H1 (cell line): Measurements from ENCODE around the gene PRPF6.

Source experiments
- CTCF ChIP-seq, 3 experiments: IDR thresholded peaks; 1 replicate in 2 of 3; 2 replicates in 1 of 3; pipeline versions ENCODE4 v1.5.1 to v1.6.1; 2011; ENCODE audit warnings: low read length in 3 of 3, mild to moderate bottlenecking in 3 of 3, inconsistent platforms in 2 of 3, low read depth in 1 of 3, moderate library complexity in 1 of 3; ENCODE audit not compliant: insufficient read depth in 1 of 3; ENCODE audit errors: control extremely low read depth in 1 of 3
- EZH2 ChIP-seq: fragments of 200-600 bp; sonication (generic); IDR thresholded peaks from 2 replicates; pipeline ENCODE4 v1.7.1; 2012; ENCODE audit warnings: low read depth, mild to moderate bottlenecking, moderate library complexity, low read length, inconsistent platforms; ENCODE audit not compliant: severe bottlenecking
- GABPA ChIP-seq: IDR thresholded peaks from 2 replicates; pipeline ENCODE4 v1.6.1; 2011; ENCODE audit warnings: mild to moderate bottlenecking, low read length, moderate library complexity, borderline replicate concordance; ENCODE audit not compliant: insufficient read depth
- JUND ChIP-seq: IDR thresholded peaks from 2 replicates; pipeline ENCODE4 v1.6.1; 2011; ENCODE audit warnings: mild to moderate bottlenecking, improper control_type of control experiment, low read length
- POLR2AphosphoS5 ChIP-seq: IDR thresholded peaks from 2 replicates; pipeline ENCODE4 v1.6.1; 2011; ENCODE audit warnings: low read depth, low read length
- RAD21 ChIP-seq, 2 experiments: IDR thresholded peaks in 1 of 2; conservative IDR thresholded peaks in 1 of 2; 2 replicates each; pipeline ENCODE4 v1.6.1; 2011; ENCODE audit warnings: low read depth in 2 of 2, low read length in 2 of 2, improper control_type of control experiment in 1 of 2, inconsistent platforms in 1 of 2, mild to moderate bottlenecking in 1 of 2, moderate library complexity in 1 of 2
- RFX5 ChIP-seq: IDR thresholded peaks from 2 replicates; pipeline ENCODE4 v1.6.1; 2011; ENCODE audit warnings: low read depth, low read length, improper control_type of control experiment, borderline replicate concordance
- SAP30 ChIP-seq: fragments of 300-600 bp; sonication (generic); IDR thresholded peaks from 2 replicates; pipeline ENCODE4 v1.7.1; 2012; ENCODE audit warnings: low read length, moderate library complexity, mild to moderate bottlenecking, inconsistent platforms; ENCODE audit not compliant: insufficient read depth, insufficient replicate concordance
- SUZ12 ChIP-seq: fragments of 200-600 bp; sonication (generic); IDR thresholded peaks from 2 replicates; pipeline ENCODE4 v1.6.1; 2012; ENCODE audit warnings: mild to moderate bottlenecking, inconsistent platforms, low read length, moderate library complexity, mixed read lengths
- TAF1 ChIP-seq: IDR thresholded peaks from 2 replicates; pipeline ENCODE4 v1.6.1; 2011; ENCODE audit warnings: mild to moderate bottlenecking, low read depth, low read length
- USF2 ChIP-seq: IDR thresholded peaks from 2 replicates; pipeline ENCODE4 v1.6.1; 2011; ENCODE audit warnings: low read length, improper control_type of control experiment
- YY1 ChIP-seq: IDR thresholded peaks from 2 replicates; pipeline ENCODE4 v1.6.1; 2011; ENCODE audit warnings: low read depth, mild to moderate bottlenecking, low read length

DNA sequence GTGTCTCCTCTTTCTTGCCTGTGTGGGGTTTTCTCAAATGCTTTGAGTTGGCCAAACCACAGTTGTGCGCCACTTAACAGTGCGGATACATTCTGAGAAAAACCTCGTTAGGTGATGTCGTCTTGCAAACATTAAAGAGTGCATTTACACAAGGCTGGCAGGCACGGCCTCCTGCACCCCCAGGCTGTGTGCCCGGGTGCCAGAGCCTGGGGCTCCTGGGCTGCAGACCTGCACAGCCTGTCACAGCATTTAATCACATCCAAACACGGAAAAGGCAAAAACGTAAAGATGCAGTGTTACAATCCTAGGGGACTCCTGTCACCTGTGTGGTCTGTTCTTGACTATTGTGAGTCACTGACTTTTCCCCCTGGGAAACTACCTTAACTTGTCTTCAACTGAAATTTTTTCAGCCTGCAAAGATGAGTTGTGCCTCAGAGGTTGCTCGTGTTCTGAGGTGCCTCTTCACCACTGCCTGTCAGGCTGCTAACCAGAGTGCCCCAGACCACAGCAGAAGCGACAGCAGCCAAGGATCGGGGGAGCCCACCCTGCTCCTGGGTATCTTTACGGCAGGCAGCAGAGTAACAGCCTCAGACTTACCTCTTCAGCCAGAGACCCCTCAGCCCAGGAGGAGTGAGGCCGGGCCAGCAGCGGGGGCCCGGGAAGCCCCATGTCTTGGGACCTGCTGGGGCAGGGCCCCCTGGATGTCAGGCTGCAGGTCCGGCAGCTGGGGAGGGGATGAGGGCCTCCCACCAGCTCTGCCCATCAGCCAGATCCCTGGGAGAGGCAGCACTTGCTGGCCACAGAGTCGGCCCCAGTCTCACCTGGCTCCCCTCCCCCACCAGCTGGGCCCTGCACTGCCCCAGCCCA lies 54.4 kb downstream of the PRPF6 start:
- TF ChIP-seq SAP30, result no peak
- TF ChIP-seq CTCF (IDR thresholded peaks at IDR 0.05; ENCODE audit: control extremely low read depth in 1 of 3, insufficient read depth in 1 of 3, low read depth in 1 of 3, low read length in 3 of 3), result no peak
- no peak for TF ChIP-seq SUZ12
- TF ChIP-seq USF2, result no peak
- no peak for TF ChIP-seq POLR2AphosphoS5
- no peak for TF ChIP-seq JUND
- no peak for TF ChIP-seq EZH2
- no peak for TF ChIP-seq YY1
- TF ChIP-seq RFX5, result no peak
- TF ChIP-seq TAF1, result no peak
- no peak for TF ChIP-seq GABPA
- no peak for TF ChIP-seq RAD21 (IDR thresholded peaks at IDR 0.05 in 1 of 2, conservative IDR thresholded peaks at IDR 0.05 in 1 of 2; ENCODE audit: low read depth in 2 of 2, low read length in 2 of 2)
